ENCODE measurements around the gene CDAN1. TPM values are rescaled to one million over a fixed set of nuclear protein-coding genes. Genes with fewer than 3 reads are reported as not detected.

Gene CDAN1
- total and polyA plus RNA-seq, 2 donors (not counting 1 experiment from before 2014, with no cell fraction given) = 3.0 to 8.9 TPM

GRCh38 chr15:42730135-42730534 lies 6.8 kb downstream of the CDAN1 start:
- H4K20me1 ChIP-seq (ENCODE audit: control insufficient read depth, extremely low read depth, insufficient read depth, low read length) = no peaks in the 10 kb centered on the region
- no peak overlapping the region for H3K27ac ChIP-seq (ENCODE audit: insufficient read depth, low read length)
- H3K4me2 ChIP-seq (ENCODE audit: extremely low read depth, insufficient read depth, low read length) = no peak overlapping the region
- no peaks in the 10 kb centered on the region for H3K9me3 ChIP-seq (ENCODE audit: control insufficient read depth, insufficient read depth, low read depth, low read length)
- no peak for DNase-seq (ENCODE audit: low read depth in 2 of 2)
- no peaks in the 10 kb centered on the region for H3K79me2 ChIP-seq (ENCODE audit: control insufficient read depth, insufficient read depth, low read length)
- TF ChIP-seq CTCF (conservative IDR thresholded peaks at IDR 0.05 in 1 of 2, IDR thresholded peaks at IDR 0.05 in 1 of 2; ENCODE audit: low read depth in 1 of 2, low read length in 2 of 2) (no peak), EZH2 (IDR thresholded peaks at IDR 0.05; ENCODE audit: low read length, missing control alignments) (no peak)
- peaks cover 43% of the 10 kb centered on the region for H3K36me3 ChIP-seq (ENCODE audit: control insufficient read depth, insufficient read depth, low read length)
- H3K4me3 ChIP-seq (replicated peaks in 1 of 4; ENCODE audit: control extremely low read depth in 1 of 4, insufficient read depth in 1 of 4, low read depth in 3 of 4, low read length in 4 of 4) = no peak overlapping the region
- no peaks in the 10 kb centered on the region for H3K4me1 ChIP-seq (ENCODE audit: control insufficient read depth, extremely low read depth, insufficient read depth, low read length)
- H3K27me3 ChIP-seq (ENCODE audit: control insufficient read depth, insufficient read depth, low read length) = no peaks in the 10 kb centered on the region
- no peak overlapping the region for H3K9ac ChIP-seq (ENCODE audit: insufficient read depth, low read length)
- H2AFZ ChIP-seq (ENCODE audit: low read length) = no peak overlapping the region

- Histone ChIP-seq H3K79me2 (ENCODE audit: control insufficient read depth, insufficient read depth, low read length) (no peaks in the 10 kb centered on the region), H3K36me3 (ENCODE audit: control insufficient read depth, insufficient read depth, low read length) (peaks cover 47% of the 10 kb centered on the region), H3K4me1 (ENCODE audit: control insufficient read depth, extremely low read depth, insufficient read depth, low read length) (no peaks in the 10 kb centered on the region), H3K9me3 (ENCODE audit: control insufficient read depth, insufficient read depth, low read depth, low read length) (no peaks in the 10 kb centered on the region), H3K4me3 (replicated peaks in 1 of 4; ENCODE audit: control extremely low read depth in 1 of 4, insufficient read depth in 1 of 4, low read depth in 3 of 4, low read length in 4 of 4) (no peak overlapping the region), H3K9ac (ENCODE audit: insufficient read depth, low read length) (no peak overlapping the region), H3K4me2 (ENCODE audit: extremely low read depth, insufficient read depth, low read length) (no peak overlapping the region), H3K27ac (ENCODE audit: insufficient read depth, low read length) (no peak overlapping the region), H2AFZ (ENCODE audit: low read length) (no peak overlapping the region), H3K27me3 (ENCODE audit: control insufficient read depth, insufficient read depth, low read length) (no peaks in the 10 kb centered on the region), H4K20me1 (ENCODE audit: control insufficient read depth, extremely low read depth, insufficient read depth, low read length) (no peaks in the 10 kb centered on the region)
- DNase-seq (ENCODE audit: low read depth in 2 of 2) = no peak
- no peak for TF ChIP-seq EZH2 (IDR thresholded peaks at IDR 0.05; ENCODE audit: low read length, missing control alignments)
Observed at GRCh38 chr15:42729409-42729808, 7.5 kb downstream of the CDAN1 start.

- Histone ChIP-seq H3K79me2 (ENCODE audit: control insufficient read depth, insufficient read depth, low read length) (no peaks in the 10 kb centered on the region), H3K27me3 (ENCODE audit: control insufficient read depth, insufficient read depth, low read length) (no peaks in the 10 kb centered on the region), H3K9ac (ENCODE audit: insufficient read depth, low read length) (no peak overlapping the region), H2AFZ (ENCODE audit: low read length) (no peak overlapping the region), H3K27ac (ENCODE audit: insufficient read depth, low read length) (no peak overlapping the region), H3K9me3 (ENCODE audit: control insufficient read depth, insufficient read depth, low read depth, low read length) (no peaks in the 10 kb centered on the region), H3K4me3 (replicated peaks in 1 of 4; ENCODE audit: control extremely low read depth in 1 of 4, insufficient read depth in 1 of 4, low read depth in 3 of 4, low read length in 4 of 4) (no peak overlapping the region), H3K4me2 (ENCODE audit: extremely low read depth, insufficient read depth, low read length) (no peak overlapping the region), H4K20me1 (ENCODE audit: control insufficient read depth, extremely low read depth, insufficient read depth, low read length) (no peaks in the 10 kb centered on the region), H3K36me3 (ENCODE audit: control insufficient read depth, insufficient read depth, low read length) (peaks cover 46% of the 10 kb centered on the region), H3K4me1 (ENCODE audit: control insufficient read depth, extremely low read depth, insufficient read depth, low read length) (no peaks in the 10 kb centered on the region)
- DNase-seq (ENCODE audit: low read depth in 2 of 2) = no peak
- TF ChIP-seq EZH2 (IDR thresholded peaks at IDR 0.05; ENCODE audit: low read length, missing control alignments) (no peak), CTCF (conservative IDR thresholded peaks at IDR 0.05 in 1 of 2, IDR thresholded peaks at IDR 0.05 in 1 of 2; ENCODE audit: low read depth in 1 of 2, low read length in 2 of 2) (no peak)
Observed at GRCh38 chr15:42728972-42729371, 8.0 kb downstream of the CDAN1 start.
